HEK293 (cell line): ENCODE measurements around the gene OCA2.

Experiments
- CTCF ChIA-PET: fragments of 350-600 bp; formaldehyde crosslinking; extraction: SDS; loops from one replicate; lab custom pipeline; 2021; ENCODE audit warnings: antibody characterized with exemption; lab: Yijun Ruan, JAX
- POLR2A ChIA-PET: fragments of 300-600 bp; formaldehyde crosslinking; extraction: SDS; loops from one replicate; lab custom pipeline; 2020; ENCODE audit warnings: antibody characterized with exemption, inconsistent platforms; lab: Yijun Ruan, JAX
- H3K27ac ChIP-seq: fragments of 200-500 bp; sonication (Bioruptor generic); 2 replicates; pipeline ENCODE4 v1.5.1; 2014; ENCODE audit warnings: low read depth, low read length, control low read depth, inconsistent platforms; ENCODE audit errors: extremely low read depth
- H3K36me3 ChIP-seq, 2 experiments: fragments of 200-500 bp in 1 of 2; sonication (Bioruptor generic) in 1 of 2; 1 replicate in 1 of 2; 2 replicates in 1 of 2; pipeline ENCODE4 v1.5.1; 2014 to 2017; ENCODE audit warnings: inconsistent platforms in 2 of 2, low read length in 2 of 2; ENCODE audit not compliant: control insufficient read depth in 2 of 2, insufficient read depth in 1 of 2
- H3K4me1 ChIP-seq: fragments of 200-500 bp; sonication (Bioruptor generic); 2 replicates; pipeline ENCODE4 v1.5.1; 2014; ENCODE audit warnings: mild to moderate bottlenecking, low read length, inconsistent platforms; ENCODE audit not compliant: control insufficient read depth, insufficient read depth
- H3K4me3 ChIP-seq: 2 replicates; pipeline ENCODE4 v1.5.1; 2011; ENCODE audit warnings: low read depth, mild to moderate bottlenecking, control low read depth, low read length, moderate library complexity
- H3K9me3 ChIP-seq: fragments of 200-500 bp; sonication (Bioruptor generic); 2 replicates; pipeline ENCODE4 v1.5.1; 2014; ENCODE audit warnings: low read depth, low read length, inconsistent platforms; ENCODE audit not compliant: control insufficient read depth, insufficient read depth
- GLIS2 ChIP-seq: fragments of 450-650 bp; formaldehyde crosslinking; IDR thresholded peaks from 2 replicates; pipeline ENCODE4 v1.5.1; 2016; ENCODE audit warnings: missing biosample characterization, missing genetic modification characterization
- KLF7 ChIP-seq: fragments of 450-650 bp; formaldehyde crosslinking; IDR thresholded peaks from 2 replicates; pipeline ENCODE4 v1.5.1; 2016; ENCODE audit warnings: missing biosample characterization, missing genetic modification characterization, borderline replicate concordance
- PRDM1 ChIP-seq: fragments of 450-650 bp; formaldehyde crosslinking; IDR thresholded peaks from 2 replicates; pipeline ENCODE4; 2016; ENCODE audit warnings: missing biosample characterization, missing genetic modification characterization
- RBAK ChIP-seq: fragments of 450-650 bp; formaldehyde crosslinking; IDR thresholded peaks from 2 replicates; pipeline ENCODE4 v1.5.1; 2016; ENCODE audit warnings: missing biosample characterization, missing genetic modification characterization
- SCRT2 ChIP-seq: fragments of 450-650 bp; formaldehyde crosslinking; IDR thresholded peaks from 2 replicates; pipeline ENCODE4 v1.5.1; 2016; ENCODE audit warnings: missing biosample characterization, missing genetic modification characterization
- YY2 ChIP-seq: fragments of 450-650 bp; formaldehyde crosslinking; IDR thresholded peaks from 2 replicates; pipeline ENCODE4 v1.5.1; 2016; ENCODE audit warnings: missing biosample characterization, missing genetic modification characterization
- ZBTB44 ChIP-seq: fragments of 450-650 bp; IDR thresholded peaks from 2 replicates; pipeline ENCODE4 v1.5.1; 2018; ENCODE audit warnings: missing biosample characterization, mild to moderate bottlenecking, missing genetic modification characterization
- ZBTB49 ChIP-seq: fragments of 450-650 bp; formaldehyde crosslinking; IDR thresholded peaks from 2 replicates; pipeline ENCODE4 v1.5.1; 2016; ENCODE audit warnings: missing biosample characterization, missing genetic modification characterization, low read depth
- ZBTB7A ChIP-seq: fragments of 450-650 bp; formaldehyde crosslinking; IDR thresholded peaks from 2 replicates; pipeline ENCODE4 v1.5.1; 2016; ENCODE audit warnings: low read depth, missing biosample characterization, missing genetic modification characterization
- ZNF24 ChIP-seq: fragments of 450-650 bp; formaldehyde crosslinking; IDR thresholded peaks from 2 replicates; pipeline ENCODE4 v1.5.1; 2016; ENCODE audit warnings: missing biosample characterization, missing genetic modification characterization
- ZNF274 ChIP-seq, 2 experiments: fragments of 200-500 bp in 1 of 2; fragments of 450-650 bp in 1 of 2; sonication (Bioruptor generic) in 1 of 2; formaldehyde crosslinking in 1 of 2; IDR thresholded peaks; 2 replicates each; pipeline versions ENCODE4 v1.5.1 to v1.6.1; 2014 to 2016; ENCODE audit warnings: borderline replicate concordance in 1 of 2, inconsistent platforms in 1 of 2, low read length in 1 of 2, missing biosample characterization in 1 of 2, missing genetic modification characterization in 1 of 2
- ZNF488 ChIP-seq: fragments of 450-650 bp; formaldehyde crosslinking; IDR thresholded peaks from 2 replicates; pipeline ENCODE4 v1.5.1; 2016; ENCODE audit warnings: missing biosample characterization, missing genetic modification characterization
- ZNF510 ChIP-seq: fragments of 450-650 bp; formaldehyde crosslinking; IDR thresholded peaks from 2 replicates; pipeline ENCODE4 v1.5.1; 2018; ENCODE audit warnings: mild to moderate bottlenecking, missing genetic modification characterization, missing biosample characterization; ENCODE audit not compliant: insufficient replicate concordance
- ZNF549 ChIP-seq: fragments of 450-650 bp; IDR thresholded peaks from 2 replicates; pipeline ENCODE4 v1.5.1; 2018; ENCODE audit warnings: missing biosample characterization, missing genetic modification characterization, mild to moderate bottlenecking, inconsistent platforms, moderate library complexity
- ZNF610 ChIP-seq: fragments of 450-650 bp; formaldehyde crosslinking; IDR thresholded peaks from 2 replicates; pipeline ENCODE4 v1.5.1; 2016; ENCODE audit warnings: missing biosample characterization, missing genetic modification characterization, borderline replicate concordance
- ZNF664 ChIP-seq: fragments of 450-650 bp; formaldehyde crosslinking; IDR thresholded peaks from 2 replicates; pipeline ENCODE4 v1.5.1; 2016; ENCODE audit warnings: missing biosample characterization, missing genetic modification characterization
- ZNF670 ChIP-seq: fragments of 450-650 bp; formaldehyde crosslinking; IDR thresholded peaks from 2 replicates; pipeline ENCODE4 v1.5.1; 2016; ENCODE audit warnings: missing biosample characterization, missing genetic modification characterization, low read depth
- ZNF701 ChIP-seq: fragments of 450-650 bp; formaldehyde crosslinking; IDR thresholded peaks from 2 replicates; pipeline ENCODE4 v1.5.1; 2016; ENCODE audit warnings: missing biosample characterization, missing genetic modification characterization
- ZNF791 ChIP-seq: fragments of 450-650 bp; formaldehyde crosslinking; IDR thresholded peaks from 2 replicates; pipeline ENCODE4 v1.5.1; 2016; ENCODE audit warnings: missing biosample characterization, missing genetic modification characterization

The OCA2 gene

GRCh38 chr15:27993996-27994780, 104.9 kb downstream of the OCA2 start:
- Histone ChIP-seq H3K27ac (no peak overlapping the region), H3K9me3 (no peaks in the 10 kb centered on the region), H3K4me1 (no peaks in the 10 kb centered on the region)
- CTCF ChIA-PET: interaction anchor here (0.7 kb wide), 3 partner anchors 26 to 477 kb away, joined by 3 to 6 read pairs (median 3); no protein-coding TSS in a partner anchor
- TF ChIP-seq ZNF488 (tag by site-specific recombination) (no peak), ZBTB7A (tag by site-specific recombination) (no peak), ZNF510 (tag by site-specific recombination) (no peak), SCRT2 (tag by site-specific recombination) (no peak), YY2 (tag by site-specific recombination) (no peak), ZNF274 (IDR thresholded peaks at IDR 0.05; ENCODE audit: low read length) (no peak), ZNF274 (tag by site-specific recombination; IDR thresholded peaks at IDR 0.05; ENCODE audit: borderline replicate concordance) (no peak), ZNF701 (tag by site-specific recombination) (no peak)
- TF ChIP-seq, all 188 proteins: peak for 0
- Histone ChIP-seq H3K36me3 (no peaks in the 10 kb centered on the region), H3K4me3 (no peak overlapping the region)
- POLR2A ChIA-PET: no interaction called here

- no peaks in the 10 kb centered on the region for H3K9me3 ChIP-seq
- TF ChIP-seq ZBTB49 (tag by site-specific recombination): no peak
- no peak for TF ChIP-seq KLF7 (tag by site-specific recombination)
- POLR2A ChIA-PET: no interaction called here
- H3K4me3 ChIP-seq: no peak overlapping the region
- no peak overlapping the region for H3K27ac ChIP-seq
- no peaks in the 10 kb centered on the region for H3K36me3 ChIP-seq
- CTCF ChIA-PET: interaction anchor here (0.7 kb wide), 2 partner anchors 27 to 47 kb away, joined by 3 read pairs; no protein-coding TSS in a partner anchor
- H3K4me1 ChIP-seq: no peaks in the 10 kb centered on the region
Measured at GRCh38 chr15:27993544-27993943, 105.6 kb downstream of the OCA2 start.

GRCh38 chr15:27990521-27991515, 108.3 kb downstream of the OCA2 start:
- Histone ChIP-seq H3K27ac (no peak overlapping the region), H3K36me3 (no peaks in the 10 kb centered on the region), H3K9me3 (no peaks in the 10 kb centered on the region), H3K4me3 (no peak overlapping the region), H3K4me1 (no peaks in the 10 kb centered on the region)
- ChIA-PET POLR2A (no interaction called here), CTCF (no interaction called here)
- TF ChIP-seq ZNF488 (tag by site-specific recombination): no peak
- TF ChIP-seq ZNF670 (tag by site-specific recombination): no peak
- no peak for TF ChIP-seq ZNF664 (tag by site-specific recombination)
- TF ChIP-seq PRDM1: no peak
- no peak for TF ChIP-seq ZNF24
- no peak for TF ChIP-seq ZNF791 (tag by site-specific recombination)
- TF ChIP-seq ZBTB44 (tag by site-specific recombination): no peak
- no peak for TF ChIP-seq ZNF610 (tag by site-specific recombination)
- TF ChIP-seq GLIS2 (tag by site-specific recombination): no peak
- no peak for TF ChIP-seq RBAK
- no peak for TF ChIP-seq ZNF549
